A673 (cell line): ENCODE data around the gene KCTD16. TPM values are rescaled to one million over a fixed set of nuclear protein-coding genes. Genes with fewer than 3 reads are reported as not detected.
A peak's percentile ranks its signal among the peaks of the same experiment; 100 is the strongest.

Source experiments
- BruUV-seq: library from RNA; stranded (reverse); fragments of 400-500 nt; replicated peaks from 2 replicates; lab custom pipeline; 2021; lab: Mats Ljungman, UMichigan
- CTCF ChIA-PET: fragments of 300-600 bp; sonication (Branson Sonifier 250); formaldehyde crosslinking; loops from one replicate; lab custom pipeline; 2022; ENCODE audit warnings: antibody characterized with exemption; lab: Charles Lee
- POLR2A ChIA-PET: fragments of 300-600 bp; sonication (Branson Sonifier 250); formaldehyde crosslinking; loops from one replicate; lab custom pipeline; 2022; ENCODE audit warnings: antibody characterized with exemption; ENCODE audit not compliant: low non-redundant PET; lab: Charles Lee
- DNase-seq: peaks from one replicate; pipeline ENCODE4 v3.0.0-alpha.2; 2015; ENCODE audit warnings: low spot score
- H3K27ac ChIP-seq: fragments of 200-600 bp; sonication (generic); 2 replicates; pipeline ENCODE4 v1.5.1; 2016; ENCODE audit warnings: mixed run types, low read depth, mild to moderate bottlenecking, mixed read lengths, antibody characterized with exemption, low read length; ENCODE audit not compliant: poor library complexity, severe bottlenecking
- H3K27me3 ChIP-seq: fragments of 200-600 bp; sonication (generic); replicated peaks from 2 replicates; pipeline ENCODE4 v1.6.1; 2017; ENCODE audit warnings: mixed run types, low read depth, mild to moderate bottlenecking, mixed read lengths, antibody characterized with exemption, low read length; ENCODE audit not compliant: insufficient read depth, poor library complexity
- H3K36me3 ChIP-seq: fragments of 200-600 bp; sonication (generic); 2 replicates; pipeline ENCODE4 v1.6.1; 2016; ENCODE audit warnings: mixed run types, mild to moderate bottlenecking, mixed read lengths, antibody characterized with exemption, low read length; ENCODE audit not compliant: insufficient read depth, poor library complexity, severe bottlenecking
- H3K4me1 ChIP-seq: fragments of 200-600 bp; sonication (generic); 2 replicates; pipeline ENCODE4 v1.6.1; 2017; ENCODE audit warnings: mixed run types, mild to moderate bottlenecking, mixed read lengths, antibody characterized with exemption, low read length; ENCODE audit not compliant: insufficient read depth, poor library complexity, severe bottlenecking
- H3K4me3 ChIP-seq: fragments of 200-600 bp; sonication (generic); 2 replicates; pipeline ENCODE4 v1.5.1; 2016; ENCODE audit warnings: low read depth, mixed run types, mild to moderate bottlenecking, mixed read lengths, low read length; ENCODE audit not compliant: poor library complexity, severe bottlenecking
- H3K9me3 ChIP-seq: fragments of 200-600 bp; sonication (generic); 2 replicates; pipeline ENCODE4 v1.6.1; 2016; ENCODE audit warnings: mixed run types, low read depth, mild to moderate bottlenecking, mixed read lengths, antibody characterized with exemption, low read length; ENCODE audit not compliant: poor library complexity, severe bottlenecking
- EZH2 ChIP-seq: fragments of 200-600 bp; sonication (generic); IDR thresholded peaks from 2 replicates; pipeline ENCODE4 v1.6.1; 2017; ENCODE audit warnings: borderline replicate concordance, low read depth, mild to moderate bottlenecking, mixed read lengths, antibody characterized with exemption, low read length; ENCODE audit not compliant: poor library complexity, severe bottlenecking
- intact Hi-C: fragments of 100-400 bp; cut with micrococcal nuclease; formaldehyde crosslinking; loops from one replicate; pipeline ENCODE4 v1.10.0; 2022; ENCODE audit not compliant: unreplicated experiment
- total RNA-seq: library from RNA; stranded (reverse); gene quantifications from 2 replicates; pipeline ENCODE4 v1.2.3, GENCODE V29; 2021
- TF ChIP-seq, protein P1 (sequence below): fragments of 300-800, 200-600 bp; sonication (generic); conservative IDR thresholded peaks from 2 replicates; pipeline ENCODE4 v1.5.1; 2017; ENCODE audit warnings: low read depth, mild to moderate bottlenecking, antibody characterized with exemption, low read length, moderate library complexity, mixed read lengths

KCTD16 gene
- total RNA-seq, 1 experiment from 2014 or later: 1.1 TPM

- no peaks in the 10 kb centered on the region for H3K27me3 ChIP-seq
- peaks cover 11% of the 10 kb centered on the region for H3K4me1 ChIP-seq
- no peak overlapping the region for H3K27ac ChIP-seq
- no peaks in the 10 kb centered on the region for H3K36me3 ChIP-seq
- H3K4me3 ChIP-seq: no peak overlapping the region
- POLR2A ChIA-PET: no interaction called here
- peak; percentile 33 for DNase-seq
- no TSS peak for BruUV-seq
- no peak for TF ChIP-seq EZH2
- TF ChIP-seq, protein P1, sequence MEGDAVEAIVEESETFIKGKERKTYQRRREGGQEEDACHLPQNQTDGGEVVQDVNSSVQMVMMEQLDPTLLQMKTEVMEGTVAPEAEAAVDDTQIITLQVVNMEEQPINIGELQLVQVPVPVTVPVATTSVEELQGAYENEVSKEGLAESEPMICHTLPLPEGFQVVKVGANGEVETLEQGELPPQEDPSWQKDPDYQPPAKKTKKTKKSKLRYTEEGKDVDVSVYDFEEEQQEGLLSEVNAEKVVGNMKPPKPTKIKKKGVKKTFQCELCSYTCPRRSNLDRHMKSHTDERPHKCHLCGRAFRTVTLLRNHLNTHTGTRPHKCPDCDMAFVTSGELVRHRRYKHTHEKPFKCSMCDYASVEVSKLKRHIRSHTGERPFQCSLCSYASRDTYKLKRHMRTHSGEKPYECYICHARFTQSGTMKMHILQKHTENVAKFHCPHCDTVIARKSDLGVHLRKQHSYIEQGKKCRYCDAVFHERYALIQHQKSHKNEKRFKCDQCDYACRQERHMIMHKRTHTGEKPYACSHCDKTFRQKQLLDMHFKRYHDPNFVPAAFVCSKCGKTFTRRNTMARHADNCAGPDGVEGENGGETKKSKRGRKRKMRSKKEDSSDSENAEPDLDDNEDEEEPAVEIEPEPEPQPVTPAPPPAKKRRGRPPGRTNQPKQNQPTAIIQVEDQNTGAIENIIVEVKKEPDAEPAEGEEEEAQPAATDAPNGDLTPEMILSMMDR: peak; percentile 68
- no peaks in the 10 kb centered on the region for H3K9me3 ChIP-seq
- CTCF ChIA-PET: no interaction called here
- intact Hi-C loops: no loop called here
Observed at GRCh38 chr5:144183254-144183889, 12.7 kb downstream of the KCTD16 start.

DNA sequence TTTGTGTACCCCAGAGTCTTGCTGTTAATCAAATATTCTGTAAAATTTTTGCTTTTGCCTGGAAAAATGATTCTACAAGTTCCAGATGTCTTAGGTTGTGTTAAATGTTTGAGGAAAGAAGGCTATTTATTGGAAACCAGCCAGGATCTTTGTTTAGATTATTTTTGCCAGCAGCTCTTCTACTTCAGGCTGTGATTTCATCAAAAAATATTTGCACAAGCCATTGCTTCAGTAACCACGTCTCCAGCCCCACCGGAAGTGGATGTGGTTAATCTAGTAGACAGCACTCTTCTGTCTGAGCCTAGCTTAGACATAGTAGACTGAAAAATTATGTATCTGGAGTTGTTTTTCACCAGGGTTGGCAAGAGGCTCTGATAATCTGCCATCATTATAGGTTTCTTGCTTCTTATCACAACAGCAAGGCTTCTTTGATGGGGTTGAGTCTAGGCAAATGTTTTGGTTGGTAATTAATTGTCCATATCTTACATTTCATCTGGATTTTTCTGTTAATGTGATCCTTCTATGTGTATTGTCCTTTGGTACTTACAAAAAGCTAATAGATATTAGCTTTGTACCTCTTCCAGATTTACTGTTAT is 17.1 kb downstream of the KCTD16 start:
- no peaks in the 10 kb centered on the region for H3K9me3 ChIP-seq
- POLR2A ChIA-PET: no interaction called here
- H3K27me3 ChIP-seq: no peaks in the 10 kb centered on the region
- no peaks in the 10 kb centered on the region for H3K36me3 ChIP-seq
- DNase-seq: peak; percentile 65
- H3K4me1 ChIP-seq: peaks cover 12% of the 10 kb centered on the region
- TF ChIP-seq, protein P1: no peak
- TF ChIP-seq EZH2: no peak
- CTCF ChIA-PET: no interaction called here
- H3K27ac ChIP-seq: no peak overlapping the region
- no TSS peak for BruUV-seq
- no peak overlapping the region for H3K4me3 ChIP-seq
- intact Hi-C loops: no loop called here

- no peak for DNase-seq
- peaks cover 12% of the 10 kb centered on the region for H3K4me1 ChIP-seq
- no peaks in the 10 kb centered on the region for H3K9me3 ChIP-seq
- no peak overlapping the region for H3K27ac ChIP-seq
- no peaks in the 10 kb centered on the region for H3K27me3 ChIP-seq
- intact Hi-C loops: no loop called here
- no peak for TF ChIP-seq EZH2
- TF ChIP-seq, protein P1: no peak
- CTCF ChIA-PET: no interaction called here
- H3K4me3 ChIP-seq: no peak overlapping the region
- H3K36me3 ChIP-seq: no peaks in the 10 kb centered on the region
- POLR2A ChIA-PET: no interaction called here
- BruUV-seq: no TSS peak
Observed at GRCh38 chr5:144189800-144190429, 19.2 kb downstream of the KCTD16 start.
